GM12875 (cell line): Measurements from ENCODE around the gene ADGRF5.

ENCODE experiments used
- H3K4me3 ChIP-seq: one replicate; pipeline ENCODE4 v1.5.1; 2011; ENCODE audit warnings: low read depth, low read length, control low read depth
- CTCF ChIP-seq: IDR thresholded peaks from 2 replicates; pipeline ENCODE4 v1.5.1; 2011; ENCODE audit warnings: low read depth, mild to moderate bottlenecking, control low read depth, inconsistent platforms, low read length, moderate library complexity, borderline replicate concordance; ENCODE audit not compliant: insufficient read depth

The ADGRF5 gene

DNA sequence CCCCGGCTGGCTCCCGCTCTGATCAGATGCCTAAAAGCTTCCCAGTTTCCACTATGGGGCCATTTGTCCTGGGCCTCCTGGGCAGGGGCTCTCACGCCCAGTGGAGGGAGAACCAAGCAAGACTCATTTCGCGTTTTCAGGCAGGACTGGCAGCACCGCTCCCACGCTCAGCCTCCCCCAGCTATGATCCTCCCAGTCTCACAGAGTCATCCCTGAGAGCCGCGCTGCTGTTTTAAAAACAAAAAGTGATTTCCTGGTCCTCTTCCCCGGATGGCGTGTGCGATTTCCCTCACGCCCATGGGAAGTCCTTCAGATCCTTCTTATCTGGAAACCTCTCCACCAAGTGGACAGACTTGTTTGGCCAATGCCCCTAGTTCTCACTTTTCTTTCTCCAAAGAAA, at the start of gene ADGRF5:
Gene ADGRF5, minus strand, starts transcription at position 208 of the 400 bp plus-strand sequence. CDS start 15,176 bp downstream, outside the sequence.
- no peak within 1 kb of the TSS for H3K4me3 ChIP-seq
- no peak for TF ChIP-seq CTCF

DNA sequence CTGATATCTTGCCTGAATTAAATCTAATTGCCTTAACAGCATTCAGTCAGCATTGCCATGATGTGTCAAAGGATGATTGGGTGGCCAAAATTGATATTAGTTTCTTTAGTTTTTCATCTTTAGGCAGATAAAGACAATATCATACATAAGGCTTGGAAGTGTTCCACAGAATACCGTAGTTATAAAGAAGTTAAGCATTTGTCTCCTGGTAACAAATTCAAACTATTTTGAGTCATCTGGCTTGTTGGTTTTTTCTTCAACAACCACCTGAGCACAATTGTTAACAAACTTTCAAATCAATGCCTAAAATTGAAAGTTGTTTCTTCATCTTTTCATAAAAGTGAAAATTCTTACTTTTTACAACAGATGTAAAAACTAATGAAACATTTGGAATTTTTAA, 47.5 kb upstream of the ADGRF5 start:
- H3K4me3 ChIP-seq: no peak overlapping the region
- TF ChIP-seq CTCF: no peak

- TF ChIP-seq CTCF: no peak
- H3K4me3 ChIP-seq: no peak overlapping the region
These were observed 46.1 kb upstream of the ADGRF5 start for GRCh38 chr6:46967826-46968349.

DNA sequence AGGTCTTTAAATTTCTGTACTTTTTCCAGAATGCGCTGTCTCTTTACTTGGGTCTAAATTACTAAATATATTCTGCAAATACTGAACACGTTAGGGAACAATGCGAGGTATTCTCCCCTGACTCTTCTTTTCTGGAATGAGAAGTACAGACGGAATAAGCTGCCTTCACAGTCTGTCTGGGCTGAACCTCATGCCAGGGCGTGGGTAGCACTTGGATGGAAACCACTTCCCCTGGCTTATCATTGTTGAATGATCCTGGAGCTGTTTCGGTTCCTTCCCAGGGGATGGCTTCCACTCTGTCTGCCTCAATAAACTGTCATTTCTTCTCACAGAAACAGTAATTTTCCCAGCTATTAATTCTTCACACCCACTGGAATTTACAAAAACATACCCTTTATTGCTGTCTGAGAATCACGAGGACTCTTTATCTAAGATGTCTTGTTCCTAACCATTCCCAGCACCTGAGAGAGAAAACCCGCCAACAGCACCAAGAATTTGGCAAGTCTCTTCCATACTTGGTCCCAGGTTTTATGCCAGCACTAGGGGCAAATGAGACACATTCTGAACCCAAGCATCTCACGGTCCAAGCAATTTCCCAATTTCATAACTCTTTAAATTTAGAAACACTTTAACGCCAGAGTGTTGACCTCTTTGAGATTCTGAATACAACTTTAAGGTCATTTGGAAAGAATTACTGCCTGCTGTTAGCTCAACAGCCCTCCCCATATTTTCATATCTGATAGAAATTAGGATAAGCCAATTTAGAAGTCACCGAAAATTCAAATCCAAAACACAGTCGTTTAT, 43.2 kb upstream of the ADGRF5 start:
- no peak for TF ChIP-seq CTCF
- no peak overlapping the region for H3K4me3 ChIP-seq

- H3K4me3 ChIP-seq: no peak overlapping the region
- no peak for TF ChIP-seq CTCF
These were observed 41.9 kb upstream of the ADGRF5 start for GRCh38 chr6:46963626-46964025.

GRCh38 chr6:46963039-46963438, 41.3 kb upstream of the ADGRF5 start:
- no peak overlapping the region for H3K4me3 ChIP-seq
- TF ChIP-seq CTCF: no peak

DNA sequence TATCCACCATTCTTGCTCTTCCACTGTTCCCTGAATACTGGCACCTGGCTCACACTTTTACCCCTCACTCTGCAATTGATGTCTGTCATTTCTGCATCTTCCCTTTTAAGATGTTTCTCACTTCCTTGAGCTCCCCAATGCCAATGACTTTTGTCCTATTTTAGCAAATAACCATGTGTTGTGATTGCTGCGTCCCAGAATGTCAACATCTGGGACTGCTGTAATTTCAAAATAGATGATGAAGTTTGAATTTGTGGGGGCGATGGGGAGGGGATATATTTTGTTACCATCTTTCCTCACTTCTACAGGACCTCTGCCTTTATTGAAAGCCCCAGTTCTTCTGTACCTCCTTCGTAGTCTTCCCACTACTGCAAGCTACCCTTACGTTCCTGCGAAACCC, 40.0 kb upstream of the ADGRF5 start:
- no peak for TF ChIP-seq CTCF
- no peak overlapping the region for H3K4me3 ChIP-seq
